ENCODE measurements around the gene SLC22A3.
"Not testable (repeated sequence)": the region's sequence is repeated elsewhere in the genome, so short reads cannot be mapped to it uniquely, and the experiment has no call there.

SLC22A3 gene

DNA sequence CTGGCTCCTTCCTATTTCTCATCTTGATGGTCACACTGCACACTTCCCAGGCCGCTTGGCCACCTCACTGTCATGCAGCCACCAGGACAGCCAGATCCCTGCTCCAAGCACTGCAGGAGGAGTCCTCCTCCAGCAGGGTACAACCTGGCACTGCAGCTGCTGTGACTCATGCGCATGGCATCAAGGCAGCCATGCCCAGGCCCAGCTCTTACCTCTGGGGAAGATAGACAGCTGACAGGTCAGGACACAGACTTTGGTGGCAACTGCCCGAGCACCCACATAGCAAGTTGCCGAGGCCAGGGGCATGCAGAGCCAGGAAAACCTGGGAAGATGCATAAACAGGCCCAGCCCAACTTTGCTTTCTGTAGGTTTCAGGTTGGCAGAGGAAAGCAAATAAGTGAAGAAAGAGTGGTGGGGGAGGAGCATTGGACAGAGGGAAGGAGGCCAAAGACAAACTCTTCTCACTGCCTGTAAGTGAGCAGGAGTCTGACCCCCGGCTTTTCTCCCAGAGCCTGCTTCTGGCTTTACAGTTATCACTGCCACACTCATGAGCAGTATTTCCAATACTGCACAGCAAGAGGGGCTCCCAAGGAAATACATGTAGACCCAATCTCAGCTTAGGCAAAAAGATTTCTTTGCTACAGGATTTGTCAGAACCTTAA is 38.8 kb downstream of the SLC22A3 start:
- CTCF ChIA-PET, result no interaction called here
- TF ChIP-seq ELF4 (IDR thresholded peaks at IDR 0.05), result no peak
- no peak for TF ChIP-seq CTBP1 (IDR thresholded peaks at IDR 0.05; ENCODE audit: borderline replicate concordance)
- TF ChIP-seq SUZ12 (IDR thresholded peaks at IDR 0.05), result no peak
- TF ChIP-seq BHLHE40 (IDR thresholded peaks at IDR 0.05; ENCODE audit: borderline replicate concordance), result no peak
- TF ChIP-seq NFRKB (IDR thresholded peaks at IDR 0.05), result no peak
- TF ChIP-seq FOXA1 (IDR thresholded peaks at IDR 0.05), result no peak
- no peak for TF ChIP-seq HDGF (IDR thresholded peaks at IDR 0.05; ENCODE audit: borderline replicate concordance)
- TF ChIP-seq SP1 (IDR thresholded peaks at IDR 0.05), result no peak
- POLR2A ChIA-PET, result no interaction called here
- DNase-seq (ENCODE audit: extremely low spot score), result no peak

DNA sequence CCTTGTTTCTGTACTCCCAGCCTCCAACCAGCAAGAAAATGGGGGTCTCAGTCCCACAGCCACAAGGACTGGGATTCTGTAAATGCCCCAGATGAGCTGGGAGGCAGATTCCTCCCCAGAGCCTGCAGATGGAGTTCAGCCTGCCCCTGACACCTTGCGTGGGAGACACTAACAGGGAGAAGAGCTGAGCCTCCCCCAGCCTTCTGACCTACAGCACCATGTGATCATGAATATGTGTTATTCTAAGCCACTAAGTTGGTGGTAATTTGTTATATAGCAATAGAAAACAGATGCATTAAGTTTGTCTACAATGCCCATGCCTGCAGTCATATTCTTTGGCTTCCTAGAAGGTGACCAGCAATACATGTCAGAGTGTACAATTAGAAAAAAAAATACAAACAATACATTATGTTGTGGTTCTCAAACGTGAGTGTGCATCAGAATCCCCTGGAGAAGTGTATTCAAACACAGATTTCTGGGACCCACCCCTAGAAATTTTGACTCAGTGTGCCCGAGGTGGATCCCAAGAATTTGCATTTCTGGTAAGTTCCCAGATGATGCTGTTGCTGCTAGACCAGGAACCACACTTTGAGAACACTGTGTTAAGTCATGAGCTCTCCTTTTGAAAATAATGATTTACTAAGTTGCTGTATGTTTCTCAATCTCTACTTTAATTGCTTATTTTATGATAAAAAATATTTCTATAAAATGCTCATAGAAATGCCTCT is 39.9 kb downstream of the SLC22A3 start:
- ChIA-PET CTCF (no interaction called here), POLR2A (no interaction called here)
- no peak for DNase-seq (ENCODE audit: extremely low spot score)
- TF ChIP-seq TARDBP (IDR thresholded peaks at IDR 0.05) (no peak), SP1 (IDR thresholded peaks at IDR 0.05) (no peak), HDGF (IDR thresholded peaks at IDR 0.05; ENCODE audit: borderline replicate concordance) (no peak), FOXM1 (IDR thresholded peaks at IDR 0.05; ENCODE audit: borderline replicate concordance) (no peak), ELF4 (IDR thresholded peaks at IDR 0.05) (no peak), BHLHE40 (IDR thresholded peaks at IDR 0.05; ENCODE audit: borderline replicate concordance) (no peak), LEF1 (IDR thresholded peaks at IDR 0.05; ENCODE audit: borderline replicate concordance) (no peak)
- TF ChIP-seq, protein P1, sequence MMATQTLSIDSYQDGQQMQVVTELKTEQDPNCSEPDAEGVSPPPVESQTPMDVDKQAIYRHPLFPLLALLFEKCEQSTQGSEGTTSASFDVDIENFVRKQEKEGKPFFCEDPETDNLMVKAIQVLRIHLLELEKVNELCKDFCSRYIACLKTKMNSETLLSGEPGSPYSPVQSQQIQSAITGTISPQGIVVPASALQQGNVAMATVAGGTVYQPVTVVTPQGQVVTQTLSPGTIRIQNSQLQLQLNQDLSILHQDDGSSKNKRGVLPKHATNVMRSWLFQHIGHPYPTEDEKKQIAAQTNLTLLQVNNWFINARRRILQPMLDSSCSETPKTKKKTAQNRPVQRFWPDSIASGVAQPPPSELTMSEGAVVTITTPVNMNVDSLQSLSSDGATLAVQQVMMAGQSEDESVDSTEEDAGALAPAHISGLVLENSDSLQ (IDR thresholded peaks at IDR 0.05), result no peak

DNA sequence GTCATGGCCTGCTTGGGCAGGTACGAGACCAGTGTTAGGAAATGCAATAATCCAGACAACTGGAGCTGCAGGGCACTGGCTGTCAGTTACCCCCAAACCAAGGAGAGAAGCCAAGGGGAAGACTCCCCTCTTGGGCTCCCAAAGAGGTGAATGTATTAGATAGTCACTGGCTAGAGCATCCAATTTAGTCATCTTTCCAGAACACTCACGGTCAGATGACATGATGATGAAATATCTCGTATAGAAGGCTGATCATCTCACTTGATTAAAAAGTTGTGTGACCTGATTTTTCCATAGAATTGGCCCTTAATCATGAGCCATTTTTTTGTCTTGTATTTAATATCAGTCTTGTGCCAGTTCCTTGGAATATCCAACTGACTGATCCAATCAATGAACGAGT is 40.7 kb downstream of the SLC22A3 start:
- no peak for DNase-seq (ENCODE audit: extremely low spot score)
- TF ChIP-seq L3MBTL2 (conservative IDR thresholded peaks at IDR 0.05) (no peak), CTBP1 (IDR thresholded peaks at IDR 0.05; ENCODE audit: borderline replicate concordance) (no peak), FOXM1 (IDR thresholded peaks at IDR 0.05; ENCODE audit: borderline replicate concordance) (no peak), BHLHE40 (IDR thresholded peaks at IDR 0.05; ENCODE audit: borderline replicate concordance) (no peak), ARNT (IDR thresholded peaks at IDR 0.05) (no peak), HDGF (IDR thresholded peaks at IDR 0.05; ENCODE audit: borderline replicate concordance) (no peak), TARDBP (IDR thresholded peaks at IDR 0.05) (no peak), FOXA1 (IDR thresholded peaks at IDR 0.05) (no peak), ELF4 (IDR thresholded peaks at IDR 0.05) (no peak), SUZ12 (IDR thresholded peaks at IDR 0.05) (no peak), FOXK2 (IDR thresholded peaks at IDR 0.05) (no peak), LEF1 (IDR thresholded peaks at IDR 0.05; ENCODE audit: borderline replicate concordance) (no peak), SP1 (IDR thresholded peaks at IDR 0.05) (no peak), NFRKB (IDR thresholded peaks at IDR 0.05) (no peak), ZNF384 (IDR thresholded peaks at IDR 0.05) (no peak)
- TF ChIP-seq, protein P1 (IDR thresholded peaks at IDR 0.05), result no peak
- CTCF ChIA-PET, result no interaction called here
- POLR2A ChIA-PET, result no interaction called here

DNA sequence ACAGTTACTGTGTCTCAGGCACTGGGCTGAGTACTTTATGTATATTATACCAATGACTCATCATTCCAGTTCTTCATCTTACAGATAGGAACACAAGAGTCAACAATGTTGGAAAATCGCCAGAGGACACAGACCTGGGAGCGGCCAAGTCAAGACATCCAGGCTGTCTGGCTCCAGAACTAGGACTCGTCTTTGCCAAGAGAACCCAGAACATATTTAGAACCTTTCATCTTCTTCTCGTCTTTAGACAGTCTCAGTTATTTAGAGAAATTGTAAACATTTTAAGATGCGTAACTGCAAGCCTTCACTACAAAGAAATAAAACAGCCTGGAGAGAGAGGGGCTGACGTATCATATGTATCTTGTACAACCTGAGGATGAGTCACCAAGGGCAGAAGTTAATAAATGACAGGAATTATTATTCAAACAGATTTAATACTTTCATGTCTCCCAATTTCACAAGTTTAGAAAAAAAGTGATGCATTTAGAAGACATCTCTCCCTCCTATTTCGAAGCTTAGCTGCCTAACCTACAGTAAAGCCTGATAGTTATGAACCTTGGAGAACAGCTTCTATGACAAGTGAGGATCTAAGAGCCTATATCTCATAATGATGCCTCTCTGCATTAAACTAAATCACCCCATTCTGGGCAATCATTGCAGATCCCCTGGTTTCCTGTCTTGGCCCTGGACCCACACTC is 43.4 kb downstream of the SLC22A3 start:
- CTCF ChIA-PET, result no interaction called here
- POLR2A ChIA-PET, result no interaction called here
- TF ChIP-seq SUZ12 (IDR thresholded peaks at IDR 0.05) (no peak), L3MBTL2 (conservative IDR thresholded peaks at IDR 0.05) (no peak), FOXA1 (IDR thresholded peaks at IDR 0.05) (no peak), BHLHE40 (IDR thresholded peaks at IDR 0.05; ENCODE audit: borderline replicate concordance) (no peak), HDGF (IDR thresholded peaks at IDR 0.05; ENCODE audit: borderline replicate concordance) (no peak)
- no peak for DNase-seq (ENCODE audit: extremely low spot score)

DNA sequence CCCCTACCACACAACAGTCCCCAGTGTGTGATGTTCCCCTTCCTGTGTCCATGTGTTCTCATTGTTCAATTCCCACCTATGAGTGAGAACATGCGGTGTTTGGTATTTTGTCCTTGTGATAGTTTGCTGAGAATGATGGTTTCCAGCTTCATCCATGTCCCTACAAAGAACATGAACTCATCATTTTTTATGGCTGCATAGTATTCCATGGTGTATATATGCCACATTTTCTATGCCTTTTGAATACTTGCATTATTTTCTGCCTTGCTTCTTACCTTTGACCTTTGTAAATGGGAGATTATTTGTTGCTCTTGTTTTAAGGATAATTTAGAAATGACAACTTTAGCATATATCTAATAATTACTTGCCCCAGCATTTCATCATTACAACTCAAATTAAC is 45.3 kb downstream of the SLC22A3 start:
- POLR2A ChIA-PET; DNase-seq (ENCODE audit: extremely low spot score): not testable (repeated sequence)
- CTCF ChIA-PET, result interaction anchor here (0.8 kb wide), 1 partner anchor 126 kb away, joined by 3 read pairs; no protein-coding TSS in a partner anchor

DNA sequence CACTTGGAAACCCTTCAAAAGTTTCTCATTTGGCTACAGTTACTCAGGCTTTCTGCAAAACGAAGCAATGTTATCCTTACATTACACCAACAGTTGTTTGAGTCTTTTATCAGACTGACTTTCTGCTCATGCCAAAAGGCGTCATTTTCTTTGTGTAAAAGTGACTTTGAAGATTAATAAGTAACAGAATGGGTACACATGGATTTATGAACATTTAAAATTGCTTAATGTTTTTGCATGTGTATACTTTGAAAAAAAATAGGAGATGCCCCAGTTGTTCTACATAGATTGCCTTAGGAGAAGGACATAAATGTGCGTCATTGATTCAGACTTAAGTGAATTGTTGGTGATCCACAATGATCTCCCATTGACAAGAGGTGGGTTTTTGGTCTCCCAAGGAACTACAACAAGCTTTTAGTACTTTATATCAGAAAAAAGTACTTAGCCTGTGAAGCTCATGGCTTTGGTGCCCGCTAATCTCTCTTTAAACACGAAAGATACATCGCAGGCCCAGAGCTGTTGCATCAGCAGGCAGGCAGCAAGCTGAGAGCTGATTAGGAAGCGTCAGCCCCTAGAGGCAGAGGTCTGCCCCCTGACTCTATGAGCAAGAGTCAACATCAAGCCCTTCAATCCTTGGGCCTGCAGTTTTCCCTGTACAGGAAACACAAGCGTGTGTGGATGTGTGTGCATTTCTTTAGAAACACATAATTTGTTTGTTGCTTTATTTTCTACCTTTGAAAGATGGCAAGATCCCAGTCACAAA is 45.9 kb downstream of the SLC22A3 start:
- POLR2A ChIA-PET, result no interaction called here
- TF ChIP-seq TARDBP (IDR thresholded peaks at IDR 0.05) (no peak), L3MBTL2 (conservative IDR thresholded peaks at IDR 0.05) (no peak), ELF4 (IDR thresholded peaks at IDR 0.05) (no peak), SUZ12 (IDR thresholded peaks at IDR 0.05) (no peak), CTBP1 (IDR thresholded peaks at IDR 0.05; ENCODE audit: borderline replicate concordance) (no peak), LEF1 (IDR thresholded peaks at IDR 0.05; ENCODE audit: borderline replicate concordance) (no peak), NFRKB (IDR thresholded peaks at IDR 0.05) (no peak), SP1 (IDR thresholded peaks at IDR 0.05) (no peak), ZNF384 (IDR thresholded peaks at IDR 0.05) (no peak), ARNT (IDR thresholded peaks at IDR 0.05) (no peak), FOXM1 (IDR thresholded peaks at IDR 0.05; ENCODE audit: borderline replicate concordance) (no peak), FOXK2 (IDR thresholded peaks at IDR 0.05) (no peak), FOXA1 (IDR thresholded peaks at IDR 0.05) (no peak), BHLHE40 (IDR thresholded peaks at IDR 0.05; ENCODE audit: borderline replicate concordance) (no peak), HDGF (IDR thresholded peaks at IDR 0.05; ENCODE audit: borderline replicate concordance) (no peak)
- TF ChIP-seq, protein P1 (IDR thresholded peaks at IDR 0.05), result no peak
- CTCF ChIA-PET, result interaction anchor here (0.8 kb wide), 1 partner anchor 125 kb away, joined by 3 read pairs; no protein-coding TSS in a partner anchor

More for the DNA sequence above, 45.9 kb downstream of the SLC22A3 start:
- no peak for DNase-seq (ENCODE audit: extremely low spot score)
